GM12878 (cell line): ENCODE measurements around the gene FAM193B. TPM values are rescaled to one million over a fixed set of nuclear protein-coding genes. Genes with fewer than 3 reads are reported as not detected.

Source experiments
- BACH1 ChIP-seq: fragments of 450-650 bp; IDR thresholded peaks from 2 replicates; pipeline ENCODE4 v1.6.1; 2017; ENCODE audit warnings: mild to moderate bottlenecking, borderline replicate concordance
- BMI1 ChIP-seq: fragments of 450-650 bp; IDR thresholded peaks from 2 replicates; pipeline ENCODE4 v1.6.1; 2016; ENCODE audit warnings: mild to moderate bottlenecking, moderate library complexity, borderline replicate concordance
- EGR1 ChIP-seq, 2 experiments: IDR thresholded peaks; 1 replicate in 1 of 2; 2 replicates in 1 of 2; pipeline ENCODE4 v1.6.1; 2011 to 2012; ENCODE audit warnings: low read depth in 2 of 2, low read length in 2 of 2, borderline replicate concordance in 1 of 2, mild to moderate bottlenecking in 1 of 2, moderate library complexity in 1 of 2
- KDM1A ChIP-seq: fragments of 200-600 bp; sonication (generic); IDR thresholded peaks from 2 replicates; pipeline ENCODE4 v1.6.1; 2016; ENCODE audit warnings: borderline replicate concordance
- MEF2B ChIP-seq: fragments of 450-650 bp; IDR thresholded peaks from 2 replicates; pipeline ENCODE4 v1.6.1; 2018; ENCODE audit warnings: mild to moderate bottlenecking, moderate library complexity; ENCODE audit not compliant: partially characterized antibody, poor library complexity, severe bottlenecking
- NFXL1 ChIP-seq: fragments of 450-650 bp; IDR thresholded peaks from 2 replicates; pipeline ENCODE4 v1.6.1; 2017; ENCODE audit warnings: antibody characterized with exemption, mild to moderate bottlenecking, borderline replicate concordance
- NFYB ChIP-seq: IDR thresholded peaks from 2 replicates; pipeline ENCODE4 v1.6.1; 2011; ENCODE audit warnings: low read depth, mild to moderate bottlenecking, low read length, improper control_type of control experiment, moderate library complexity; ENCODE audit not compliant: insufficient read depth
- POLR2AphosphoS2 ChIP-seq: IDR thresholded peaks from 2 replicates; pipeline ENCODE4 v1.6.1; 2011; ENCODE audit warnings: low read depth, mild to moderate bottlenecking, low read length, improper control_type of control experiment, moderate library complexity
- SMARCA5 ChIP-seq: fragments of 450-650 bp; IDR thresholded peaks from 2 replicates; pipeline ENCODE4 v1.6.1; 2017; ENCODE audit warnings: mild to moderate bottlenecking
- TCF12 ChIP-seq: IDR thresholded peaks from 2 replicates; pipeline ENCODE4 v1.6.1; 2011; ENCODE audit warnings: low read depth, mild to moderate bottlenecking, low read length
- TCF7 ChIP-seq: IDR thresholded peaks from 2 replicates; pipeline ENCODE4 v1.6.1; 2014; ENCODE audit warnings: antibody characterized with exemption, borderline replicate concordance
- ZNF384 ChIP-seq: IDR thresholded peaks from 2 replicates; pipeline ENCODE4 v1.6.1; 2012; ENCODE audit warnings: low read depth, mild to moderate bottlenecking, low read length, improper control_type of control experiment, borderline replicate concordance
- polyA plus RNA-seq, 11 experiments: library from polyadenylated mRNA; depleted of rRNA in 4 of 11; unstranded in 6 of 11; stranded (reverse) in 5 of 11; fragments of >200 nt; fragmentation: Nextera tagmentation in 4 of 11; fragmentation: Illumina TruSeq in 1 of 11; extraction: Ambion mirVana in 4 of 11; extraction: Trizol in 1 of 11; gene quantifications; 1 replicate in 1 of 11; 2 replicates in 10 of 11; pipeline versions ENCODE4 v1.2.1 to v1.2.3, GENCODE V29; 2011 to 2016; ENCODE audit warnings: inconsistent platforms in 2 of 11, missing spikeins in 2 of 11, low read depth in 1 of 11
- total RNA-seq, 4 experiments: library from RNA; depleted of rRNA in 3 of 4; stranded (reverse); fragments of >200 nt in 3 of 4; fragmentation: Illumina TruSeq in 1 of 4; extraction: Trizol in 1 of 4; gene quantifications; 2 replicates each; pipeline versions ENCODE4 v1.2.1 to v1.2.3, GENCODE V29; 2013 to 2021
- TF ChIP-seq, protein P1 (sequence below): fragments of 450-650 bp; IDR thresholded peaks from 2 replicates; pipeline ENCODE4 v1.6.1; 2017; ENCODE audit warnings: mild to moderate bottlenecking, low read depth, inconsistent platforms; ENCODE audit not compliant: poor library complexity, severe bottlenecking
- TF ChIP-seq, protein P2 (sequence below): IDR thresholded peaks from 2 replicates; pipeline ENCODE4 v1.6.1; 2011; ENCODE audit warnings: borderline replicate concordance, low read depth, mild to moderate bottlenecking, moderate library complexity, mixed read lengths, low read length; ENCODE audit not compliant: insufficient read depth; ENCODE audit errors: extremely low read length
- TF ChIP-seq, protein P3 (sequence below): fragments of 450-650 bp; IDR thresholded peaks from 2 replicates; pipeline ENCODE4 v1.6.1; 2017; ENCODE audit warnings: borderline replicate concordance
- TF ChIP-seq, protein P4 (sequence below): IDR thresholded peaks from 2 replicates; pipeline ENCODE4 v1.6.1; 2012; ENCODE audit warnings: improper control_type of control experiment, low read depth, low read length; ENCODE audit not compliant: insufficient replicate concordance
- TF ChIP-seq, protein P5 (sequence below): fragments of 450-650 bp; conservative IDR thresholded peaks from 2 replicates; pipeline ENCODE4 v1.6.1; 2017; ENCODE audit warnings: mild to moderate bottlenecking, moderate library complexity

Gene FAM193B
- total and polyA plus RNA-seq, 10 of the 15 experiments (the other 5 are each of a cell fraction or from before 2014, with no cell fraction given): 3.3 to 47.0 (median 25.1) TPM

DNA sequence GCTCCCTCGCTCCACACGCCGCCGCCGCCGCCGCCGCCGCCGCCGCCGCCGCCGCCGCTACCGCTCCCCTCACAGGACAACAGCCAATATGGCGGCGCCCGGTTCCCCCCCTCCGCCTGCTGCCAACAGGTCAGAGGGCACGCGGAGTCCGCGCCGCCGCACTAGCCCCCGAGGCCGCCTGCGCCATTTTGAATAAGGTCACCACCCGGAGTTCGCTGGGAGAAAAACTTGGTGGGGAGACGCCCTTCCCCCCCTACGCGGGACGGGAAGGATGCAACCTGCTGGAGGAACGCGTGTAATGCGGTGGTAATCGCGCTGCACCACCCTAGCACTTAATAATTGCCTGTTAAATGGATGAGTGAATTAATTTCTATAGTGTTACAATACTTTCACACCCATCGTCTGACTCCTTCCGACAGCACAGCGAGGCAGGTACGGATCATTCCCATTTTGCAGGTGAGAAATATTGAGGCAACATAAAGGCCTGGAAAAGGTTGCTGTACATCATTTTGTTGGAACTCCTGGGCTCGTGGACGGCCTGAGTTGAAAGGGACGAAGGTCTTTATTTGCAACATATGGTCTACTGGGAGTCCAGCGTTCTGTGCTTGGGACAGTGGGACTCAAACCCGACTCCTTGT is at the start of gene FAM193B (continued):
- no peak for TF ChIP-seq KDM1A
- no peak for TF ChIP-seq NFYB
- TF ChIP-seq POLR2AphosphoS2: no peak
- TF ChIP-seq, protein P1, sequence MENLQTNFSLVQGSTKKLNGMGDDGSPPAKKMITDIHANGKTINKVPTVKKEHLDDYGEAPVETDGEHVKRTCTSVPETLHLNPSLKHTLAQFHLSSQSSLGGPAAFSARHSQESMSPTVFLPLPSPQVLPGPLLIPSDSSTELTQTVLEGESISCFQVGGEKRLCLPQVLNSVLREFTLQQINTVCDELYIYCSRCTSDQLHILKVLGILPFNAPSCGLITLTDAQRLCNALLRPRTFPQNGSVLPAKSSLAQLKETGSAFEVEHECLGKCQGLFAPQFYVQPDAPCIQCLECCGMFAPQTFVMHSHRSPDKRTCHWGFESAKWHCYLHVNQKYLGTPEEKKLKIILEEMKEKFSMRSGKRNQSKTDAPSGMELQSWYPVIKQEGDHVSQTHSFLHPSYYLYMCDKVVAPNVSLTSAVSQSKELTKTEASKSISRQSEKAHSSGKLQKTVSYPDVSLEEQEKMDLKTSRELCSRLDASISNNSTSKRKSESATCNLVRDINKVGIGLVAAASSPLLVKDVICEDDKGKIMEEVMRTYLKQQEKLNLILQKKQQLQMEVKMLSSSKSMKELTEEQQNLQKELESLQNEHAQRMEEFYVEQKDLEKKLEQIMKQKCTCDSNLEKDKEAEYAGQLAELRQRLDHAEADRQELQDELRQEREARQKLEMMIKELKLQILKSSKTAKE: no peak
- TF ChIP-seq, protein P2, sequence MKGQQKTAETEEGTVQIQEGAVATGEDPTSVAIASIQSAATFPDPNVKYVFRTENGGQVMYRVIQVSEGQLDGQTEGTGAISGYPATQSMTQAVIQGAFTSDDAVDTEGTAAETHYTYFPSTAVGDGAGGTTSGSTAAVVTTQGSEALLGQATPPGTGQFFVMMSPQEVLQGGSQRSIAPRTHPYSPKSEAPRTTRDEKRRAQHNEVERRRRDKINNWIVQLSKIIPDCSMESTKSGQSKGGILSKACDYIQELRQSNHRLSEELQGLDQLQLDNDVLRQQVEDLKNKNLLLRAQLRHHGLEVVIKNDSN: no peak
- no peak for TF ChIP-seq SMARCA5
- TF ChIP-seq BMI1: no peak
- TF ChIP-seq EGR1 (IDR thresholded peaks at IDR 0.05; ENCODE audit: borderline replicate concordance in 1 of 2, low read depth in 2 of 2, low read length in 2 of 2): no peak
- no peak for TF ChIP-seq TCF12
- TF ChIP-seq TCF7: no peak
- TF ChIP-seq, protein P3, sequence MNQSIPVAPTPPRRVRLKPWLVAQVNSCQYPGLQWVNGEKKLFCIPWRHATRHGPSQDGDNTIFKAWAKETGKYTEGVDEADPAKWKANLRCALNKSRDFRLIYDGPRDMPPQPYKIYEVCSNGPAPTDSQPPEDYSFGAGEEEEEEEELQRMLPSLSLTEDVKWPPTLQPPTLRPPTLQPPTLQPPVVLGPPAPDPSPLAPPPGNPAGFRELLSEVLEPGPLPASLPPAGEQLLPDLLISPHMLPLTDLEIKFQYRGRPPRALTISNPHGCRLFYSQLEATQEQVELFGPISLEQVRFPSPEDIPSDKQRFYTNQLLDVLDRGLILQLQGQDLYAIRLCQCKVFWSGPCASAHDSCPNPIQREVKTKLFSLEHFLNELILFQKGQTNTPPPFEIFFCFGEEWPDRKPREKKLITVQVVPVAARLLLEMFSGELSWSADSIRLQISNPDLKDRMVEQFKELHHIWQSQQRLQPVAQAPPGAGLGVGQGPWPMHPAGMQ: no peak
- TF ChIP-seq, protein P4, sequence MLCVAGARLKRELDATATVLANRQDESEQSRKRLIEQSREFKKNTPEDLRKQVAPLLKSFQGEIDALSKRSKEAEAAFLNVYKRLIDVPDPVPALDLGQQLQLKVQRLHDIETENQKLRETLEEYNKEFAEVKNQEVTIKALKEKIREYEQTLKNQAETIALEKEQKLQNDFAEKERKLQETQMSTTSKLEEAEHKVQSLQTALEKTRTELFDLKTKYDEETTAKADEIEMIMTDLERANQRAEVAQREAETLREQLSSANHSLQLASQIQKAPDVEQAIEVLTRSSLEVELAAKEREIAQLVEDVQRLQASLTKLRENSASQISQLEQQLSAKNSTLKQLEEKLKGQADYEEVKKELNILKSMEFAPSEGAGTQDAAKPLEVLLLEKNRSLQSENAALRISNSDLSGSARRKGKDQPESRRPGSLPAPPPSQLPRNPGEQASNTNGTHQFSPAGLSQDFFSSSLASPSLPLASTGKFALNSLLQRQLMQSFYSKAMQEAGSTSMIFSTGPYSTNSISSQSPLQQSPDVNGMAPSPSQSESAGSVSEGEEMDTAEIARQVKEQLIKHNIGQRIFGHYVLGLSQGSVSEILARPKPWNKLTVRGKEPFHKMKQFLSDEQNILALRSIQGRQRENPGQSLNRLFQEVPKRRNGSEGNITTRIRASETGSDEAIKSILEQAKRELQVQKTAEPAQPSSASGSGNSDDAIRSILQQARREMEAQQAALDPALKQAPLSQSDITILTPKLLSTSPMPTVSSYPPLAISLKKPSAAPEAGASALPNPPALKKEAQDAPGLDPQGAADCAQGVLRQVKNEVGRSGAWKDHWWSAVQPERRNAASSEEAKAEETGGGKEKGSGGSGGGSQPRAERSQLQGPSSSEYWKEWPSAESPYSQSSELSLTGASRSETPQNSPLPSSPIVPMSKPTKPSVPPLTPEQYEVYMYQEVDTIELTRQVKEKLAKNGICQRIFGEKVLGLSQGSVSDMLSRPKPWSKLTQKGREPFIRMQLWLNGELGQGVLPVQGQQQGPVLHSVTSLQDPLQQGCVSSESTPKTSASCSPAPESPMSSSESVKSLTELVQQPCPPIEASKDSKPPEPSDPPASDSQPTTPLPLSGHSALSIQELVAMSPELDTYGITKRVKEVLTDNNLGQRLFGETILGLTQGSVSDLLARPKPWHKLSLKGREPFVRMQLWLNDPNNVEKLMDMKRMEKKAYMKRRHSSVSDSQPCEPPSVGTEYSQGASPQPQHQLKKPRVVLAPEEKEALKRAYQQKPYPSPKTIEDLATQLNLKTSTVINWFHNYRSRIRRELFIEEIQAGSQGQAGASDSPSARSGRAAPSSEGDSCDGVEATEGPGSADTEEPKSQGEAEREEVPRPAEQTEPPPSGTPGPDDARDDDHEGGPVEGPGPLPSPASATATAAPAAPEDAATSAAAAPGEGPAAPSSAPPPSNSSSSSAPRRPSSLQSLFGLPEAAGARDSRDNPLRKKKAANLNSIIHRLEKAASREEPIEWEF: no peak
- no peak for TF ChIP-seq BACH1
- no peak for TF ChIP-seq NFXL1
- TF ChIP-seq ZNF384: no peak
- TF ChIP-seq, protein P5, sequence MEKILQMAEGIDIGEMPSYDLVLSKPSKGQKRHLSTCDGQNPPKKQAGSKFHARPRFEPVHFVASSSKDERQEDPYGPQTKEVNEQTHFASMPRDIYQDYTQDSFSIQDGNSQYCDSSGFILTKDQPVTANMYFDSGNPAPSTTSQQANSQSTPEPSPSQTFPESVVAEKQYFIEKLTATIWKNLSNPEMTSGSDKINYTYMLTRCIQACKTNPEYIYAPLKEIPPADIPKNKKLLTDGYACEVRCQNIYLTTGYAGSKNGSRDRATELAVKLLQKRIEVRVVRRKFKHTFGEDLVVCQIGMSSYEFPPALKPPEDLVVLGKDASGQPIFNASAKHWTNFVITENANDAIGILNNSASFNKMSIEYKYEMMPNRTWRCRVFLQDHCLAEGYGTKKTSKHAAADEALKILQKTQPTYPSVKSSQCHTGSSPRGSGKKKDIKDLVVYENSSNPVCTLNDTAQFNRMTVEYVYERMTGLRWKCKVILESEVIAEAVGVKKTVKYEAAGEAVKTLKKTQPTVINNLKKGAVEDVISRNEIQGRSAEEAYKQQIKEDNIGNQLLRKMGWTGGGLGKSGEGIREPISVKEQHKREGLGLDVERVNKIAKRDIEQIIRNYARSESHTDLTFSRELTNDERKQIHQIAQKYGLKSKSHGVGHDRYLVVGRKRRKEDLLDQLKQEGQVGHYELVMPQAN: no peak
- no peak for TF ChIP-seq MEF2B
